LNCaP clone FGC (cell line): ENCODE data around the gene HDAC4.

ENCODE experiments used
- DNase-seq: peaks from one replicate; pipeline ENCODE4 v3.0.0-alpha.2; 2011; ENCODE audit warnings: low read depth
- H3K4me3 ChIP-seq: 2 replicates; pipeline ENCODE4 v1.5.1; 2011; ENCODE audit warnings: mild to moderate bottlenecking, low read depth, low read length, control low read depth
- CTCF ChIP-seq: IDR thresholded peaks from 2 replicates; pipeline ENCODE4 v1.5.1; 2012; ENCODE audit warnings: mild to moderate bottlenecking; ENCODE audit not compliant: control insufficient read depth, insufficient read depth; ENCODE audit errors: extremely low read depth

The HDAC4 gene

GRCh38 chr2:239273280-239274234 is 127.3 kb downstream of the HDAC4 start:
- no peak overlapping the region for H3K4me3 ChIP-seq
- TF ChIP-seq CTCF, result no peak
- no peak for DNase-seq

- no peak for DNase-seq
- no peak for TF ChIP-seq CTCF
- H3K4me3 ChIP-seq, result no peak overlapping the region
Measured at GRCh38 chr2:239272626-239273025, 128.2 kb downstream of the HDAC4 start.

GRCh38 chr2:239271882-239272281 is 128.9 kb downstream of the HDAC4 start:
- H3K4me3 ChIP-seq, result no peak overlapping the region
- TF ChIP-seq CTCF, result no peak
- DNase-seq, result no peak

- TF ChIP-seq CTCF, result no peak
- no peak overlapping the region for H3K4me3 ChIP-seq
Measured at GRCh38 chr2:239271471-239271870, 129.3 kb downstream of the HDAC4 start.

GRCh38 chr2:239269916-239270315 is 130.9 kb downstream of the HDAC4 start:
- no peak overlapping the region for H3K4me3 ChIP-seq
- DNase-seq, result no peak
- no peak for TF ChIP-seq CTCF

More at GRCh38 chr2:239271471-239271870, 129.3 kb downstream of the HDAC4 start:
- no peak for DNase-seq

- no peak for DNase-seq
- no peak for TF ChIP-seq CTCF
- H3K4me3 ChIP-seq, result no peak overlapping the region
Measured at GRCh38 chr2:239269173-239269885, 131.5 kb downstream of the HDAC4 start.
